Natural killer cell (primary cell): ENCODE data around the gene SMC2. TPM values are rescaled to one million over a fixed set of nuclear protein-coding genes. Genes with fewer than 3 reads are reported as not detected.

Experiments used
- ATAC-seq, 3 donors: fragments of 150-1000 bp in 2 of 3; fragments of 200-7000 bp in 1 of 3; cut with Tn5 transposase; 1 replicate in 1 of 3; 2 replicates in 2 of 3; pipeline ENCODE4 v1.10.0; 2021; ENCODE audit warnings: mild to moderate bottlenecking in 2 of 3, moderate library complexity in 2 of 3
- DNase-seq, 2 donors: peaks; one replicate each; pipeline versions ENCODE4 v3.0.0 to v3.0.0-alpha.2; 2013 to 2021; ENCODE audit warnings: mixed read lengths in 1 of 2
- H3K27ac ChIP-seq: one replicate; pipeline ENCODE4 v1.5.1; 2013; ENCODE audit warnings: mild to moderate bottlenecking, low read length
- H3K27me3 ChIP-seq: one replicate; pipeline ENCODE4 v1.6.1; 2013; ENCODE audit warnings: low read length; ENCODE audit not compliant: control insufficient read depth, insufficient read depth
- H3K36me3 ChIP-seq: one replicate; pipeline ENCODE4 v1.6.1; 2013; ENCODE audit warnings: low read length; ENCODE audit not compliant: control insufficient read depth, insufficient read depth
- H3K4me1 ChIP-seq: one replicate; pipeline ENCODE4 v1.6.1; 2013; ENCODE audit warnings: low read length; ENCODE audit not compliant: control insufficient read depth, insufficient read depth
- H3K4me3 ChIP-seq: one replicate; pipeline ENCODE4 v1.5.1; 2013; ENCODE audit warnings: low read length
- H3K9me3 ChIP-seq: one replicate; pipeline ENCODE4 v1.6.1; 2013; ENCODE audit warnings: low read length; ENCODE audit not compliant: control insufficient read depth, insufficient read depth
- H3K27ac Mint-ChIP-seq, 2 donors: one replicate each; pipeline ENCODE4 v1.8.0; 2022; ENCODE audit warnings: mild to moderate bottlenecking in 2 of 2, mixed read lengths in 2 of 2, moderate library complexity in 1 of 2
- H3K27me3 Mint-ChIP-seq, 2 donors: one replicate each; pipeline ENCODE4 v1.8.0; 2022; ENCODE audit warnings: low read depth in 2 of 2, mixed read lengths in 2 of 2
- H3K36me3 Mint-ChIP-seq: one replicate; pipeline ENCODE4 v1.8.0; 2022; ENCODE audit warnings: mixed read lengths
- H3K4me1 Mint-ChIP-seq, 2 donors: one replicate each; pipeline ENCODE4 v1.8.0; 2022; ENCODE audit warnings: mixed read lengths in 2 of 2
- H3K4me3 Mint-ChIP-seq: one replicate; pipeline ENCODE4 v1.8.0; 2022; ENCODE audit warnings: mild to moderate bottlenecking, moderate library complexity, mixed read lengths
- H3K9me3 Mint-ChIP-seq, 2 donors: one replicate each; pipeline ENCODE4 v1.8.0; 2022; ENCODE audit warnings: mixed read lengths in 2 of 2
- CTCF ChIP-seq: fragments of 200-600 bp; IDR thresholded peaks from one replicate; pipeline ENCODE4 v1.8.0; 2022; ENCODE audit warnings: antibody characterized with exemption
- WGBS: methylation state at CpG from one replicate; pipeline ENCODE4 v1.1.7; 2013; ENCODE audit warnings: missing lambda C conversion rate; ENCODE audit not compliant: insufficient coverage; 5-methylcytosine and 5-hydroxymethylcytosine counted together
- intact Hi-C: fragments of 100-400 bp; cut with micrococcal nuclease; formaldehyde crosslinking; loops from one replicate; pipeline ENCODE4 v1.14.2; 2022
- total RNA-seq, 4 donors: library from RNA; stranded (reverse); fragments of 120-200 nt in 1 of 4; gene quantifications; one replicate each; pipeline versions ENCODE4 v1.2.3 to v1.2.4, GENCODE V29; 2013 to 2022

The SMC2 gene
- total RNA-seq, 3 donors from 2014 or later (not counting 1 experiment from before 2014, with no cell fraction given), result 6.7 to 9.9 (median 9.5) TPM

GRCh38 chr9:104142799-104143549 is 48.9 kb downstream of the SMC2 start:
- H3K4me3 Mint-ChIP-seq, result no peak overlapping the region
- H3K9me3 Mint-ChIP-seq, result no peaks in the 10 kb centered on the region
- intact Hi-C loops, result no loop called here
- Histone ChIP-seq H3K27ac (no peak overlapping the region), H3K4me3 (no peak overlapping the region), H3K36me3 (peaks cover 8% of the 10 kb centered on the region), H3K27me3 (no peaks in the 10 kb centered on the region), H3K4me1 (no peaks in the 10 kb centered on the region), H3K9me3 (no peaks in the 10 kb centered on the region)
- DNase-seq (no peak), ATAC-seq (no peak)
- WGBS, result 98% methylated on average over 3 of the region's 3 CpGs
- no peaks in the 10 kb centered on the region for H3K4me1 Mint-ChIP-seq
- no peaks in the 10 kb centered on the region for H3K27me3 Mint-ChIP-seq
- peaks cover 7% of the 10 kb centered on the region for H3K36me3 Mint-ChIP-seq
- no peak for TF ChIP-seq CTCF
- H3K27ac Mint-ChIP-seq, result no peak overlapping the region

- 60% methylated on average over 2 of the region's 3 CpGs for WGBS
- H3K4me3 ChIP-seq, result no peak overlapping the region
Observed at GRCh38 chr9:104143550-104143910, 49.4 kb downstream of the SMC2 start.

GRCh38 chr9:104144336-104144735 is 50.2 kb downstream of the SMC2 start:
- H3K9me3 ChIP-seq, result no peaks in the 10 kb centered on the region
- ATAC-seq, result no peak
- no peaks in the 10 kb centered on the region for H3K27me3 ChIP-seq
- no peaks in the 10 kb centered on the region for H3K9me3 Mint-ChIP-seq
- no peak for TF ChIP-seq CTCF
- H3K36me3 Mint-ChIP-seq, result peaks cover 7% of the 10 kb centered on the region
- no peak for DNase-seq
- H3K4me1 ChIP-seq, result no peaks in the 10 kb centered on the region
- H3K27ac Mint-ChIP-seq, result no peak overlapping the region
- H3K27me3 Mint-ChIP-seq, result no peaks in the 10 kb centered on the region
- intact Hi-C loops, result no loop called here
- WGBS, result 86% methylated on average over 1 of the region's 1 CpG
- H3K36me3 ChIP-seq, result peaks cover 7% of the 10 kb centered on the region
- H3K4me3 Mint-ChIP-seq, result no peak overlapping the region
- no peak overlapping the region for H3K4me3 ChIP-seq
- no peaks in the 10 kb centered on the region for H3K4me1 Mint-ChIP-seq
- H3K27ac ChIP-seq, result no peak overlapping the region

More at GRCh38 chr9:104143550-104143910, 49.4 kb downstream of the SMC2 start:
- H3K4me1 Mint-ChIP-seq, result no peaks in the 10 kb centered on the region
- Histone ChIP-seq H3K27ac (no peak overlapping the region), H3K27me3 (no peaks in the 10 kb centered on the region), H3K36me3 (peaks cover 8% of the 10 kb centered on the region), H3K9me3 (no peaks in the 10 kb centered on the region), H3K4me1 (no peaks in the 10 kb centered on the region)
- intact Hi-C loops, result no loop called here
- TF ChIP-seq CTCF, result no peak
- peaks cover 7% of the 10 kb centered on the region for H3K36me3 Mint-ChIP-seq
- DNase-seq, result no peak
- H3K27me3 Mint-ChIP-seq, result no peaks in the 10 kb centered on the region
- peak overlapping the region in 1 of 2 donors; percentile 4 for H3K27ac Mint-ChIP-seq
- no peak overlapping the region for H3K4me3 Mint-ChIP-seq
- H3K9me3 Mint-ChIP-seq, result no peaks in the 10 kb centered on the region
- ATAC-seq, result no peak

GRCh38 chr9:104173067-104173466 is 79.0 kb downstream of the SMC2 start:
- no peak for ATAC-seq
- H3K27me3 ChIP-seq, result no peaks in the 10 kb centered on the region
- Mint-ChIP-seq H3K4me3 (no peak overlapping the region), H3K4me1 (no peaks in the 10 kb centered on the region), H3K27me3 (peaks cover 0 to 3% of the 10 kb centered on the region in 2 donors), H3K9me3 (peaks cover 0 to 7% of the 10 kb centered on the region in 2 donors), H3K36me3 (no peaks in the 10 kb centered on the region), H3K27ac (no peak overlapping the region)
- DNase-seq, result no peak
- H3K4me1 ChIP-seq, result no peaks in the 10 kb centered on the region
- no peak for TF ChIP-seq CTCF
- H3K4me3 ChIP-seq, result no peak overlapping the region
- WGBS, result 100% methylated on average over 1 of the region's 1 CpG
- no peaks in the 10 kb centered on the region for H3K36me3 ChIP-seq
- intact Hi-C loops, result no loop called here
- H3K9me3 ChIP-seq, result no peaks in the 10 kb centered on the region
- H3K27ac ChIP-seq, result no peak overlapping the region
